PFSK-1 (cell line): Measurements from ENCODE around the gene AKAP8L.

Experiments used
- FOXP2 ChIP-seq: optimal IDR thresholded peaks from 2 replicates; pipeline ENCODE3; 2011; ENCODE audit warnings: borderline replicate concordance, control low read depth, inconsistent platforms; ENCODE audit not compliant: insufficient read depth; ENCODE audit errors: extremely low read length, extremely low read depth
- POLR2AphosphoS5 ChIP-seq: IDR thresholded peaks from 2 replicates; pipeline ENCODE4 v1.6.1; 2012; ENCODE audit warnings: low read depth, mild to moderate bottlenecking, control low read depth, low read length, moderate library complexity
- SIN3A ChIP-seq: IDR thresholded peaks from 2 replicates; pipeline ENCODE4 v1.6.1; 2012; ENCODE audit warnings: mild to moderate bottlenecking, low read length, moderate library complexity, borderline replicate concordance; ENCODE audit not compliant: insufficient read depth
- TAF1 ChIP-seq: IDR thresholded peaks from 2 replicates; pipeline ENCODE4 v1.6.1; 2012; ENCODE audit warnings: low read length, control low read depth, borderline replicate concordance; ENCODE audit not compliant: insufficient read depth
- TF ChIP-seq, protein P1 (sequence below), 2 experiments: IDR thresholded peaks; 2 replicates each; pipeline versions ENCODE4 v1.6.1 to v1.8.0; 2011 to 2012; ENCODE audit warnings: low read depth in 2 of 2, low read length in 2 of 2, control low read depth in 1 of 2, inconsistent platforms in 1 of 2, mild to moderate bottlenecking in 1 of 2, moderate library complexity in 1 of 2; ENCODE audit not compliant: insufficient read depth in 1 of 2

AKAP8L gene

DNA sequence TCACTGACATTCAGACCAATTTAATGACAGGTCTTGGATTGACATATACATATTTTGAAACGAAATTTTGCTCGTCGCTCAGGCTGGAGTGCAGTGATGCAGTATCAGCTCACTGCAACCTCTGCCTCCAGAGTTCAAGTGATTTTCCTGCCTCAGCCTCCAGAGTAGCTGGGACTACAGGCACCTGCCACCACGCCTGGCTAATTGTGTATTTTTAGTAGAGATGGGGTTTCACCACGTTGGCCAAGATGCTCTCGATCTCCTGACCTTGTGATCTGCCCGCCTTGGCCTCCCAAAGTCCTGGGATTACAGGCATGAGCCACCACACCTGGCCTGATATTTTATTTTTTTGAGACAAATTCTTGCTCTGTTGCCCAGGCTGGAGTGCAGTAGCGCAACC lies 66.3 kb downstream of the AKAP8L start:
- TF ChIP-seq POLR2AphosphoS5 = peak; percentile 0; the same call in 1 of the 2 replicates

DNA sequence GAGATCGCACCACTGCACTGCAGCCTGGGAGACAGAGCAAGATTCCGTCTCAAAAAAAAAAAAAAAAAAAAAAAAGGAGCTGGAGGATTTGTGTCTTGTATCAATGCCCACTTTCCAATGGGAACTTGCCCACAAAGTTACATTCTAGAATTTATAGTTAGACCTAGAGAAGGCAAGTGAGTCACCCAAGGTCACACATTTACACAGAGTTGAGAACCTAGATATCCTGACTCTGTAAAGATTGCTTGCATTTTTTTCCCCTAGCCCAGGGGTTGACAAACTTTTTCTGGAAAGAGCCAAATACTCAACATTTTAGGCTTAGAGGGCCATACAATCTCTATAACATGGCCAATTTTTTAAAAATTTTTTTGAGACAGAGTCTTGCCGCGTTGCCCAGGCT lies 78.7 kb downstream of the AKAP8L start:
- TF ChIP-seq POLR2AphosphoS5 (no peak), TAF1 (no peak), FOXP2 (no peak), SIN3A (no peak)
- TF ChIP-seq, protein P1, sequence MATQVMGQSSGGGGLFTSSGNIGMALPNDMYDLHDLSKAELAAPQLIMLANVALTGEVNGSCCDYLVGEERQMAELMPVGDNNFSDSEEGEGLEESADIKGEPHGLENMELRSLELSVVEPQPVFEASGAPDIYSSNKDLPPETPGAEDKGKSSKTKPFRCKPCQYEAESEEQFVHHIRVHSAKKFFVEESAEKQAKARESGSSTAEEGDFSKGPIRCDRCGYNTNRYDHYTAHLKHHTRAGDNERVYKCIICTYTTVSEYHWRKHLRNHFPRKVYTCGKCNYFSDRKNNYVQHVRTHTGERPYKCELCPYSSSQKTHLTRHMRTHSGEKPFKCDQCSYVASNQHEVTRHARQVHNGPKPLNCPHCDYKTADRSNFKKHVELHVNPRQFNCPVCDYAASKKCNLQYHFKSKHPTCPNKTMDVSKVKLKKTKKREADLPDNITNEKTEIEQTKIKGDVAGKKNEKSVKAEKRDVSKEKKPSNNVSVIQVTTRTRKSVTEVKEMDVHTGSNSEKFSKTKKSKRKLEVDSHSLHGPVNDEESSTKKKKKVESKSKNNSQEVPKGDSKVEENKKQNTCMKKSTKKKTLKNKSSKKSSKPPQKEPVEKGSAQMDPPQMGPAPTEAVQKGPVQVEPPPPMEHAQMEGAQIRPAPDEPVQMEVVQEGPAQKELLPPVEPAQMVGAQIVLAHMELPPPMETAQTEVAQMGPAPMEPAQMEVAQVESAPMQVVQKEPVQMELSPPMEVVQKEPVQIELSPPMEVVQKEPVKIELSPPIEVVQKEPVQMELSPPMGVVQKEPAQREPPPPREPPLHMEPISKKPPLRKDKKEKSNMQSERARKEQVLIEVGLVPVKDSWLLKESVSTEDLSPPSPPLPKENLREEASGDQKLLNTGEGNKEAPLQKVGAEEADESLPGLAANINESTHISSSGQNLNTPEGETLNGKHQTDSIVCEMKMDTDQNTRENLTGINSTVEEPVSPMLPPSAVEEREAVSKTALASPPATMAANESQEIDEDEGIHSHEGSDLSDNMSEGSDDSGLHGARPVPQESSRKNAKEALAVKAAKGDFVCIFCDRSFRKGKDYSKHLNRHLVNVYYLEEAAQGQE (IDR thresholded peaks at IDR 0.05; ENCODE audit: insufficient read depth in 1 of 2, low read depth in 2 of 2, low read length in 2 of 2) = no peak

DNA sequence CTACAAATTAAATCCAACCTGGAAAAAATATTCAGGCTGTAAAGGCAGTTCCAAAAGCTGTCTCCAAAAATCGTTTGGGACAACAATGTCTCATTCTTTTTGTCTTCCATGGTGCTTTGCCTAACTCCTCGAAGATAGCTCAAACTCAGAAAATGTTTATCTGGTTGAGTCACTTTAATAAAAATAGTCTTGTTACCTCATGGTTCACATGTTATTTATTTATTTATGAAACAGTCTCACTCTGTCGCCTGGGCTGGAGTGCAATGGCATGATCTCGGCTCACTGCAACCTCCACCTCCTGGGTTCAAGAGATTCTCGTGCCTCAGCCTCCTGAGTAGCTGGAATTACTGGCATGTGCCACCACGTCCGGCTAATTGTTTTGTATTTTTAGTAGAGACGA lies 81.6 kb downstream of the AKAP8L start:
- no peak for TF ChIP-seq SIN3A
- TF ChIP-seq POLR2AphosphoS5 = no peak
- no peak for TF ChIP-seq FOXP2
- TF ChIP-seq, protein P1 (IDR thresholded peaks at IDR 0.05; ENCODE audit: insufficient read depth in 1 of 2, low read depth in 2 of 2, low read length in 2 of 2) = no peak
- TF ChIP-seq TAF1 = no peak

GRCh38 chr19:15332311-15332996 lies 86.3 kb downstream of the AKAP8L start, which contains the start of gene BRD4:
Gene BRD4, minus strand, starts transcription at chr19:15332539. Its CDS starts 59,440 bp downstream, at chr19:15273099.
- TF ChIP-seq TAF1 (peak; percentile 79; the same call in 1 of the 2 replicates), SIN3A (no peak), FOXP2 (peak; percentile 65), POLR2AphosphoS5 (peak; percentile 63; the same call in 1 of the 2 replicates)
- TF ChIP-seq, protein P1 (IDR thresholded peaks at IDR 0.05; ENCODE audit: insufficient read depth in 1 of 2, low read depth in 2 of 2, low read length in 2 of 2) = no peak

DNA sequence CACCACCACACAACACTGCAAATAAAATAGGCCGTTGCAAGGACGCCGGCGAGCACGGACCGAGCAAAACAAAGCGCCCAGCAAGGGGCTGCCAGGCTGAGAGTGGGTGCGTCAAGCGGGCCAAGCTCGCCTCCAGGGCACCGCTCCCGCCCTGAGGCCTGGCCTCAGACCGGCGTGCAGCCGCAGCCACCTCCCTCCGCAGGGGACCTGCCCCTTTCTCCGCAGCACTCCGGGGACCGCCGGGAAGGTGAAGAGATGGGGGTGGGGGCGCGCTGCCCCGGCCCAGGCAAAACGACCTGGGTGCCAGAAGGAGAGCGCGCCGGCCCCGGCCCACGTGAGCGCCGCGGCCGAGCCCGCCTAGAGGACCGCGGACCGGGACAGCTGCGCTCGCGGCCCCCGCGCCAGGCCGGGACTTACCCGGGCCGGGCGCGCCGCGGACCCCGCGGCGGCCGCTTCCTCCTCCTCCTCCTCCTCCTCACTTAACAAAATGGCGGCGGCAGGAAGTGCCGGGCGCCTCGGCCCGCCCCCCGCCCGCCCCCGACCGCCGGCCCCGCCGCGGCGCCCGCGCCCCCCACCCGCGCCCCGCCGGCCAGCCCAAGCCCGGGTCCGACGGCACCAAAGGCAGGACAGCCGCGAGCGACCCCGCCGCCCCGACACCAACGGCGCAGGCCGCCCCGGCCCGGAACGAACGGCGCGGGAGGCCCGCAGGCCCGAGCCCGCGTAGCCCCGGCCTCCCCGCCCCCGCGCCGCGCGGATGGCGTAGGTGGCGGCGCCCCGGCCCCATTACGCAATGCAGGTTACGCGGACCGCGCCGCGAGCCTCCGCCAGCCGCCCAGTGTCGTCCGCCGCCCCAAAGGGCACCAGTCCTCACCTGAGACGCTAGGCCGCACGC lies 87.1 kb downstream of the AKAP8L start:
- no peak for TF ChIP-seq TAF1
- no peak for TF ChIP-seq SIN3A
- TF ChIP-seq, protein P1 (IDR thresholded peaks at IDR 0.05; ENCODE audit: insufficient read depth in 1 of 2, low read depth in 2 of 2, low read length in 2 of 2) = no peak
- no peak for TF ChIP-seq POLR2AphosphoS5
- no peak for TF ChIP-seq FOXP2
